Measurements from ENCODE around the gene INPP4B. TPM values are rescaled to one million over a fixed set of nuclear protein-coding genes. Genes with fewer than 3 reads are reported as not detected.

Gene INPP4B
- total RNA-seq, 1 experiment from 2014 or later, result 0.07 TPM

- Histone ChIP-seq H3K9ac (ENCODE audit: extremely low read depth, insufficient read length, low read length) (no peak overlapping the region), H3K14ac (ENCODE audit: insufficient read depth, low read length) (no peak overlapping the region), H3K23ac (ENCODE audit: insufficient read length, low read depth, low read length) (no peak overlapping the region), H3K79me2 (ENCODE audit: insufficient read depth, low read length) (no peaks in the 10 kb centered on the region), H3K27me3 (ENCODE audit: insufficient read depth, low read length) (no peaks in the 10 kb centered on the region), H3T11ph (ENCODE audit: low read length) (no peak overlapping the region), H2BK20ac (ENCODE audit: low read depth, low read length, poor library complexity, severe bottlenecking) (no peak overlapping the region), H2AFZ (ENCODE audit: low read length) (no peak overlapping the region), H3K9me3 (ENCODE audit: control insufficient read depth, low read depth, low read length) (no peaks in the 10 kb centered on the region), H3K27ac (ENCODE audit: insufficient read length, low read depth, low read length) (no peak overlapping the region), H3K18ac (ENCODE audit: insufficient read length, low read depth, low read length) (no peak overlapping the region), H2BK5ac (ENCODE audit: insufficient read length, low read length) (no peak overlapping the region), H3K23me2 (ENCODE audit: insufficient read length, low read depth, low read length, poor library complexity, severe bottlenecking) (no peaks in the 10 kb centered on the region), H4K5ac (ENCODE audit: insufficient read length, low read depth, low read length) (no peak overlapping the region), H2BK12ac (ENCODE audit: insufficient read length, low read depth, low read length) (no peak overlapping the region), H2BK15ac (ENCODE audit: low read depth, low read length) (no peak overlapping the region), H3K4ac (ENCODE audit: low read depth, low read length) (no peak overlapping the region), H2AK5ac (ENCODE audit: insufficient read length, low read length) (no peak overlapping the region), H2BK120ac (ENCODE audit: low read depth, low read length, poor library complexity, severe bottlenecking) (no peak overlapping the region), H3K4me2 (ENCODE audit: insufficient read depth, insufficient read length, low read length) (no peak overlapping the region), H3K4me1 (ENCODE audit: insufficient read depth, low read length) (peaks cover 3% of the 10 kb centered on the region; the same call in 1 of the 2 replicates), H3K79me1 (ENCODE audit: insufficient read depth, low read depth, low read length, poor library complexity, severe bottlenecking) (no peaks in the 10 kb centered on the region), H4K8ac (replicated peaks; ENCODE audit: insufficient read length, low read depth, low read length) (no peak overlapping the region), H4K20me1 (ENCODE audit: control insufficient read depth, insufficient read depth, insufficient read length) (no peaks in the 10 kb centered on the region), H4K91ac (ENCODE audit: insufficient read length, low read depth, low read length) (no peak overlapping the region), H3K56ac (ENCODE audit: insufficient read length, low read depth, low read length) (no peak overlapping the region)
- no peaks in the 10 kb centered on the region for H3K9me3 Mint-ChIP-seq
- no peak overlapping the region for H3K27ac Mint-ChIP-seq
- H3K4me3 Mint-ChIP-seq, result no peak overlapping the region
- H3K27me3 Mint-ChIP-seq (ENCODE audit: low read depth), result no peaks in the 10 kb centered on the region
- WGBS (ENCODE audit: extremely low coverage, insufficient read length, low lambda C conversion rate), result no CpG with 5 or more reads among the region's 1 CpG
- peaks cover 0 to 2% (median 0%) of the 10 kb centered on the region in 3 experiments; a peak in 2 of 7 replicates for H3K36me3 Mint-ChIP-seq (ENCODE audit: insufficient read depth in 1 of 3, low read depth in 3 of 3)
- no peak for TF ChIP-seq CTCF (conservative IDR thresholded peaks at IDR 0.05)
- peaks cover 19 to 27% of the 10 kb centered on the region in 2 experiments for H3K4me1 Mint-ChIP-seq
- no peak for DNase-seq
These were observed 480.7 kb downstream of the INPP4B start for GRCh38 chr4:142365391-142365790.

Measured in H9 (cell line).